ENCODE measurements around the gene TMEM179B. TPM values are rescaled to one million over a fixed set of nuclear protein-coding genes. Genes with fewer than 3 reads are reported as not detected.
A peak's percentile ranks its signal among the peaks of the same experiment; 100 is the strongest.

The TMEM179B gene
- total and polyA plus RNA-seq, 2 of the 13 experiments (the other 11 are each of a cell fraction or from before 2014, with no cell fraction given) = 24.8 to 25.7 TPM

DNA sequence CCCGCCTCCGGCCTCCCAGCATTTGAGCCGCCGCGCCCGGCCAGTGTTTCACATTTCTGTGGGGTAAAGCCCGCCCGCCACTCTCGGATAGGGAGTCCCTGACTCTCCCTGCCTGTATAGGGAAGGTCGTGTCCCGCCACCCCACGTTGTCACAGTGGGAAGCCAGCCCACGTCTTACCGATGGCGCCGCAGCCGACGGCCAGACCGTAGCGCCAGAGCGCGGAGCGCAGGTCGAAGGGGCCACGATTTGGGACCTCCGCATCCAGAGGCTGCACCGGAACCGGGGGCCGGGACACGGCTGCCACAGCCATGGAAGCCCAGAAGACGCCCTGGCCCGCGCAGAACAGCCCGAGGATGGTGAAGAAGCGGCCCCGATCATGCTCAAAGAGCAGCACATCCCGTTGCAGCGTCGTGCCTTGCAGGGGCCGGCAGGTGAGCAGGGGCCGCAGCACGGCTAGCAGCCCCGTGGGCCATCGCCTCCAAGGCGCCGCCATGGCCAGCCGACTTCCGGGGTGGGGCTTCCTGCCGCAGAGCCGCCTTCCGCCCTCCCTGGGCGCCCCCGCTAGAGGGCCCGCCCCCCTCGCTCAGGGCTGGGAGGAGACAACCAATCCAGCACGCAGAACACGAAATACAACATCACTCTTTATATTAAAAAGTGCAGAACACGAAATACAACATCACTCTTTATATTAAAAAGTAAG, 4.4 kb downstream of the TMEM179B start, which contains the start of gene TMEM223 (continued):
- TF ChIP-seq, protein P1, sequence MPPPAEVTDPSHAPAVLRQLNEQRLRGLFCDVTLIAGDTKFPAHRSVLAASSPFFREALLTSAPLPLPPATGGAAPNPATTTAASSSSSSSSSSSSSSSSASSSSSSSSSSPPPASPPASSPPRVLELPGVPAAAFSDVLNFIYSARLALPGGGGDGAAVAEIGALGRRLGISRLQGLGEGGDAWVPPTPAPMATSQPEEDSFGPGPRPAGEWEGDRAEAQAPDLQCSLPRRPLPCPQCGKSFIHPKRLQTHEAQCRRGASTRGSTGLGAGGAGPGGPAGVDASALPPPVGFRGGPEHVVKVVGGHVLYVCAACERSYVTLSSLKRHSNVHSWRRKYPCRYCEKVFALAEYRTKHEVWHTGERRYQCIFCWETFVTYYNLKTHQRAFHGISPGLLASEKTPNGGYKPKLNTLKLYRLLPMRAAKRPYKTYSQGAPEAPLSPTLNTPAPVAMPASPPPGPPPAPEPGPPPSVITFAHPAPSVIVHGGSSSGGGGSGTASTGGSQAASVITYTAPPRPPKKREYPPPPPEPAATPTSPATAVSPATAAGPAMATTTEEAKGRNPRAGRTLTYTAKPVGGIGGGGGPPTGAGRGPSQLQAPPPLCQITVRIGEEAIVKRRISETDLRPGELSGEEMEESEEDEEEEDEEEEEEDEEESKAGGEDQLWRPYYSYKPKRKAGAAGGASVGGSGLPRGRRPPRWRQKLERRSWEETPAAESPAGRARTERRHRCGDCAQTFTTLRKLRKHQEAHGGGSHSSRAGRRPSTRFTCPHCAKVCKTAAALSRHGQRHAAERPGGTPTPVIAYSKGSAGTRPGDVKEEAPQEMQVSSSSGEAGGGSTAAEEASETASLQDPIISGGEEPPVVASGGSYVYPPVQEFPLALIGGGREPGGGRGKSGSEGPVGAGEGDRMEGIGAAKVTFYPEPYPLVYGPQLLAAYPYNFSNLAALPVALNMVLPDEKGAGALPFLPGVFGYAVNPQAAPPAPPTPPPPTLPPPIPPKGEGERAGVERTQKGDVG (CRISPR knock-in tag; IDR thresholded peaks at IDR 0.05; ENCODE audit: borderline replicate concordance) = no peak
- no peak for TF ChIP-seq RFXAP (CRISPR knock-in tag; IDR thresholded peaks at IDR 0.05; ENCODE audit: borderline replicate concordance)
- TF ChIP-seq SAFB2 (CRISPR knock-in tag; IDR thresholded peaks at IDR 0.05; ENCODE audit: borderline replicate concordance, low read depth) = peak; percentile 92
- TF ChIP-seq, protein P2, sequence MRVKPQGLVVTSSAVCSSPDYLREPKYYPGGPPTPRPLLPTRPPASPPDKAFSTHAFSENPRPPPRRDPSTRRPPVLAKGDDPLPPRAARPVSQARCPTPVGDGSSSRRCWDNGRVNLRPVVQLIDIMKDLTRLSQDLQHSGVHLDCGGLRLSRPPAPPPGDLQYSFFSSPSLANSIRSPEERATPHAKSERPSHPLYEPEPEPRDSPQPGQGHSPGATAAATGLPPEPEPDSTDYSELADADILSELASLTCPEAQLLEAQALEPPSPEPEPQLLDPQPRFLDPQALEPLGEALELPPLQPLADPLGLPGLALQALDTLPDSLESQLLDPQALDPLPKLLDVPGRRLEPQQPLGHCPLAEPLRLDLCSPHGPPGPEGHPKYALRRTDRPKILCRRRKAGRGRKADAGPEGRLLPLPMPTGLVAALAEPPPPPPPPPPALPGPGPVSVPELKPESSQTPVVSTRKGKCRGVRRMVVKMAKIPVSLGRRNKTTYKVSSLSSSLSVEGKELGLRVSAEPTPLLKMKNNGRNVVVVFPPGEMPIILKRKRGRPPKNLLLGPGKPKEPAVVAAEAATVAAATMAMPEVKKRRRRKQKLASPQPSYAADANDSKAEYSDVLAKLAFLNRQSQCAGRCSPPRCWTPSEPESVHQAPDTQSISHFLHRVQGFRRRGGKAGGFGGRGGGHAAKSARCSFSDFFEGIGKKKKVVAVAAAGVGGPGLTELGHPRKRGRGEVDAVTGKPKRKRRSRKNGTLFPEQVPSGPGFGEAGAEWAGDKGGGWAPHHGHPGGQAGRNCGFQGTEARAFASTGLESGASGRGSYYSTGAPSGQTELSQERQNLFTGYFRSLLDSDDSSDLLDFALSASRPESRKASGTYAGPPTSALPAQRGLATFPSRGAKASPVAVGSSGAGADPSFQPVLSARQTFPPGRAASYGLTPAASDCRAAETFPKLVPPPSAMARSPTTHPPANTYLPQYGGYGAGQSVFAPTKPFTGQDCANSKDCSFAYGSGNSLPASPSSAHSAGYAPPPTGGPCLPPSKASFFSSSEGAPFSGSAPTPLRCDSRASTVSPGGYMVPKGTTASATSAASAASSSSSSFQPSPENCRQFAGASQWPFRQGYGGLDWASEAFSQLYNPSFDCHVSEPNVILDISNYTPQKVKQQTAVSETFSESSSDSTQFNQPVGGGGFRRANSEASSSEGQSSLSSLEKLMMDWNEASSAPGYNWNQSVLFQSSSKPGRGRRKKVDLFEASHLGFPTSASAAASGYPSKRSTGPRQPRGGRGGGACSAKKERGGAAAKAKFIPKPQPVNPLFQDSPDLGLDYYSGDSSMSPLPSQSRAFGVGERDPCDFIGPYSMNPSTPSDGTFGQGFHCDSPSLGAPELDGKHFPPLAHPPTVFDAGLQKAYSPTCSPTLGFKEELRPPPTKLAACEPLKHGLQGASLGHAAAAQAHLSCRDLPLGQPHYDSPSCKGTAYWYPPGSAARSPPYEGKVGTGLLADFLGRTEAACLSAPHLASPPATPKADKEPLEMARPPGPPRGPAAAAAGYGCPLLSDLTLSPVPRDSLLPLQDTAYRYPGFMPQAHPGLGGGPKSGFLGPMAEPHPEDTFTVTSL (CRISPR knock-in tag; IDR thresholded peaks at IDR 0.05; ENCODE audit: borderline replicate concordance) = no peak
- no peak for TF ChIP-seq EHMT2 (IDR thresholded peaks at IDR 0.05; ENCODE audit: borderline replicate concordance, low read depth, low read length)
- TF ChIP-seq ZNF446 (CRISPR knock-in tag; IDR thresholded peaks at IDR 0.05) = peak; percentile 30; the same call in 1 of the 2 replicates
- TF ChIP-seq ARNT (IDR thresholded peaks at IDR 0.05) = no peak
- TF ChIP-seq SRSF4 (IDR thresholded peaks at IDR 0.05; ENCODE audit: low read depth, low read length, poor library complexity, severe bottlenecking) = no peak
- no peak for TF ChIP-seq ZEB1 (IDR thresholded peaks at IDR 0.05; ENCODE audit: insufficient replicate concordance, low read depth)
- TF ChIP-seq NR3C1 (CRISPR knock-in tag; IDR thresholded peaks at IDR 0.05) = no peak
- no peak for TF ChIP-seq MAFG (CRISPR knock-in tag; IDR thresholded peaks at IDR 0.05)
- TF ChIP-seq NR1H2 (CRISPR knock-in tag; IDR thresholded peaks at IDR 0.05; ENCODE audit: borderline replicate concordance, low read depth) = no peak
- TF ChIP-seq ZNF296 (CRISPR knock-in tag; conservative IDR thresholded peaks at IDR 0.05) = peak; percentile 65; the same call in 1 of the 2 replicates
- TF ChIP-seq ZFP1 (CRISPR knock-in tag; IDR thresholded peaks at IDR 0.05) = no peak
- 0 out of 2 replicates have a peak, but pooled peaks have one; percentile 45 for TF ChIP-seq ZNF816 (CRISPR knock-in tag; IDR thresholded peaks at IDR 0.05; ENCODE audit: borderline replicate concordance)
- TF ChIP-seq ZNF563 (CRISPR knock-in tag; IDR thresholded peaks at IDR 0.05) = no peak; the same call in 1 of the 2 replicates
- peak; percentile 37; the same call in 1 of the 2 replicates for TF ChIP-seq ZIK1 (CRISPR knock-in tag; IDR thresholded peaks at IDR 0.05; ENCODE audit: borderline replicate concordance, low read depth)
- no peak for TF ChIP-seq BHLHE40 (IDR thresholded peaks at IDR 0.05; ENCODE audit: low read length)
- no peak for TF ChIP-seq RFX3 (CRISPR knock-in tag; IDR thresholded peaks at IDR 0.05)
